ENCODE results near the gene OXNAD1.

The OXNAD1 gene

GRCh38 chr3:16304061-16305010 is 39.3 kb downstream of the OXNAD1 start:
- no CpG with 5 or more reads among the region's 2 CpGs for WGBS, 2 donors (ENCODE audit: extremely low coverage in 2 of 2, insufficient read length in 2 of 2, insufficient replicate concordance in 1 of 2)
- DNase-seq (ENCODE audit: low spot score): no peak
- H2BK5ac ChIP-seq (ENCODE audit: low read length): no peak overlapping the region

GRCh38 chr3:16305111-16305541 is 40.1 kb downstream of the OXNAD1 start:
- H3K18ac ChIP-seq (ENCODE audit: low read length): no peak overlapping the region
- no peaks in the 10 kb centered on the region for H3K79me1 ChIP-seq (ENCODE audit: low read depth, low read length)
- no peak overlapping the region for H2AK5ac ChIP-seq (ENCODE audit: low read depth, low read length)
- no CpG with 5 or more reads among the region's 7 CpGs for WGBS, 2 donors (ENCODE audit: extremely low coverage in 2 of 2, insufficient read length in 2 of 2, insufficient replicate concordance in 1 of 2)
- no peak overlapping the region for H2BK120ac ChIP-seq (ENCODE audit: low read depth, low read length)
- no peak for DNase-seq (ENCODE audit: low spot score)
- no peak overlapping the region for H3K23ac ChIP-seq (ENCODE audit: low read depth, low read length, poor library complexity)
- H3K9ac ChIP-seq (ENCODE audit: low read depth, low read length, poor library complexity): no peak overlapping the region
- peaks cover 7 to 10% of the 10 kb centered on the region in 2 donors for H3K4me1 ChIP-seq (ENCODE audit: control insufficient read depth in 2 of 2, insufficient read depth in 1 of 2, low read depth in 1 of 2, low read length in 2 of 2)
- H4K91ac ChIP-seq (ENCODE audit: low read depth, low read length, poor library complexity): no peak overlapping the region
- no peak overlapping the region for H2BK15ac ChIP-seq (ENCODE audit: low read length)
- no peaks in the 10 kb centered on the region for H3K27me3 ChIP-seq (ENCODE audit: control insufficient read depth in 3 of 3, insufficient read depth in 3 of 3, low read depth in 1 of 3, low read length in 3 of 3)
- H3K27ac ChIP-seq (replicated peaks; ENCODE audit: low read length): no peak overlapping the region
- H2AFZ ChIP-seq (ENCODE audit: low read length): no peak overlapping the region
- no peak overlapping the region for H2BK5ac ChIP-seq (ENCODE audit: low read length)
- no peak overlapping the region for H4K8ac ChIP-seq (ENCODE audit: low read depth, low read length)
- H3K4ac ChIP-seq (ENCODE audit: low read length): no peak overlapping the region
- no peaks in the 10 kb centered on the region for H3K9me3 ChIP-seq (replicated peaks in 1 of 2; ENCODE audit: control insufficient read depth in 2 of 2, insufficient read depth in 1 of 2, low read depth in 1 of 2, low read length in 2 of 2)
- peaks cover 8 to 67% of the 10 kb centered on the region in 2 donors for H3K36me3 ChIP-seq (replicated peaks in 1 of 2; ENCODE audit: control insufficient read depth in 2 of 2, insufficient read depth in 2 of 2, low read length in 2 of 2)
- H2BK12ac ChIP-seq (ENCODE audit: low read length): no peak overlapping the region
- H3K4me3 ChIP-seq (ENCODE audit: low read length in 2 of 2): no peak overlapping the region
- no peak overlapping the region for H3K4me2 ChIP-seq (ENCODE audit: insufficient read depth, low read length, poor library complexity, severe bottlenecking)
- H3K14ac ChIP-seq (ENCODE audit: low read length): no peak overlapping the region

More at GRCh38 chr3:16304061-16305010, 39.3 kb downstream of the OXNAD1 start:
- Histone ChIP-seq H2AK5ac (ENCODE audit: low read depth, low read length) (no peak overlapping the region), H3K36me3 (replicated peaks in 1 of 2; ENCODE audit: control insufficient read depth in 2 of 2, insufficient read depth in 2 of 2, low read length in 2 of 2) (peaks cover 8 to 71% of the 10 kb centered on the region in 2 donors), H3K14ac (ENCODE audit: low read length) (no peak overlapping the region), H3K4me3 (ENCODE audit: low read length in 2 of 2) (no peak overlapping the region), H3K9me3 (replicated peaks in 1 of 2; ENCODE audit: control insufficient read depth in 2 of 2, insufficient read depth in 1 of 2, low read depth in 1 of 2, low read length in 2 of 2) (no peaks in the 10 kb centered on the region), H2BK12ac (ENCODE audit: low read length) (no peak overlapping the region), H3K4me2 (ENCODE audit: insufficient read depth, low read length, poor library complexity, severe bottlenecking) (no peak overlapping the region), H2BK120ac (ENCODE audit: low read depth, low read length) (no peak overlapping the region), H3K27me3 (ENCODE audit: control insufficient read depth in 3 of 3, insufficient read depth in 3 of 3, low read depth in 1 of 3, low read length in 3 of 3) (no peaks in the 10 kb centered on the region), H4K91ac (ENCODE audit: low read depth, low read length, poor library complexity) (no peak overlapping the region), H3K9ac (ENCODE audit: low read depth, low read length, poor library complexity) (no peak overlapping the region), H3K4me1 (ENCODE audit: control insufficient read depth in 2 of 2, insufficient read depth in 1 of 2, low read depth in 1 of 2, low read length in 2 of 2) (peaks cover 7 to 10% of the 10 kb centered on the region in 2 donors), H3K27ac (replicated peaks; ENCODE audit: low read length) (no peak overlapping the region), H2AFZ (ENCODE audit: low read length) (no peak overlapping the region), H2BK15ac (ENCODE audit: low read length) (no peak overlapping the region), H3K18ac (ENCODE audit: low read length) (no peak overlapping the region), H3K79me1 (ENCODE audit: low read depth, low read length) (no peaks in the 10 kb centered on the region), H4K8ac (ENCODE audit: low read depth, low read length) (no peak overlapping the region), H3K4ac (ENCODE audit: low read length) (no peak overlapping the region), H3K23ac (ENCODE audit: low read depth, low read length, poor library complexity) (no peak overlapping the region)

- Histone ChIP-seq H3K23ac (ENCODE audit: low read depth, low read length, poor library complexity) (no peak overlapping the region), H3K4ac (ENCODE audit: low read length) (no peak overlapping the region), H2BK15ac (ENCODE audit: low read length) (no peak overlapping the region), H2AK5ac (ENCODE audit: low read depth, low read length) (no peak overlapping the region), H3K9me3 (replicated peaks in 1 of 2; ENCODE audit: control insufficient read depth in 2 of 2, insufficient read depth in 1 of 2, low read depth in 1 of 2, low read length in 2 of 2) (no peaks in the 10 kb centered on the region), H3K36me3 (replicated peaks in 1 of 2; ENCODE audit: control insufficient read depth in 2 of 2, insufficient read depth in 2 of 2, low read length in 2 of 2) (peaks cover 12 to 56% of the 10 kb centered on the region in 2 donors), H3K4me3 (ENCODE audit: low read length in 2 of 2) (no peak overlapping the region), H2BK12ac (ENCODE audit: low read length) (no peak overlapping the region), H3K27me3 (ENCODE audit: control insufficient read depth in 3 of 3, insufficient read depth in 3 of 3, low read depth in 1 of 3, low read length in 3 of 3) (no peaks in the 10 kb centered on the region), H3K9ac (ENCODE audit: low read depth, low read length, poor library complexity) (no peak overlapping the region), H4K8ac (ENCODE audit: low read depth, low read length) (no peak overlapping the region), H3K14ac (ENCODE audit: low read length) (no peak overlapping the region), H4K91ac (ENCODE audit: low read depth, low read length, poor library complexity) (no peak overlapping the region), H2BK5ac (ENCODE audit: low read length) (no peak overlapping the region), H3K4me2 (ENCODE audit: insufficient read depth, low read length, poor library complexity, severe bottlenecking) (no peak overlapping the region), H3K79me1 (ENCODE audit: low read depth, low read length) (no peaks in the 10 kb centered on the region), H2AFZ (ENCODE audit: low read length) (no peak overlapping the region), H3K4me1 (ENCODE audit: control insufficient read depth in 2 of 2, insufficient read depth in 1 of 2, low read depth in 1 of 2, low read length in 2 of 2) (peaks cover 0 to 3% of the 10 kb centered on the region in 2 donors), H3K27ac (replicated peaks; ENCODE audit: low read length) (no peak overlapping the region), H2BK120ac (ENCODE audit: low read depth, low read length) (no peak overlapping the region), H3K18ac (ENCODE audit: low read length) (no peak overlapping the region)
- no peak for DNase-seq (ENCODE audit: low spot score)
- WGBS, 2 donors (ENCODE audit: extremely low coverage in 2 of 2, insufficient read length in 2 of 2, insufficient replicate concordance in 1 of 2): no CpG with 5 or more reads among the region's 5 CpGs
Measured at GRCh38 chr3:16307832-16308531, 43.0 kb downstream of the OXNAD1 start.

- H3K9ac ChIP-seq (ENCODE audit: low read depth, low read length, poor library complexity): no peak overlapping the region
- peaks cover 14 to 56% of the 10 kb centered on the region in 2 donors for H3K36me3 ChIP-seq (replicated peaks in 1 of 2; ENCODE audit: control insufficient read depth in 2 of 2, insufficient read depth in 2 of 2, low read length in 2 of 2)
- no peak overlapping the region for H2AFZ ChIP-seq (ENCODE audit: low read length)
- no peak overlapping the region for H4K91ac ChIP-seq (ENCODE audit: low read depth, low read length, poor library complexity)
- no peak overlapping the region for H3K18ac ChIP-seq (ENCODE audit: low read length)
- H2BK12ac ChIP-seq (ENCODE audit: low read length): no peak overlapping the region
- H3K14ac ChIP-seq (ENCODE audit: low read length): no peak overlapping the region
- H3K27me3 ChIP-seq (ENCODE audit: control insufficient read depth in 3 of 3, insufficient read depth in 3 of 3, low read depth in 1 of 3, low read length in 3 of 3): no peaks in the 10 kb centered on the region
- no peak overlapping the region for H2BK120ac ChIP-seq (ENCODE audit: low read depth, low read length)
- no peaks in the 10 kb centered on the region for H3K9me3 ChIP-seq (replicated peaks in 1 of 2; ENCODE audit: control insufficient read depth in 2 of 2, insufficient read depth in 1 of 2, low read depth in 1 of 2, low read length in 2 of 2)
- DNase-seq (ENCODE audit: low spot score): no peak
- no peaks in the 10 kb centered on the region for H3K79me1 ChIP-seq (ENCODE audit: low read depth, low read length)
- H2AK5ac ChIP-seq (ENCODE audit: low read depth, low read length): no peak overlapping the region
- no peak overlapping the region for H3K27ac ChIP-seq (replicated peaks; ENCODE audit: low read length)
- no peak overlapping the region for H2BK15ac ChIP-seq (ENCODE audit: low read length)
- H4K8ac ChIP-seq (ENCODE audit: low read depth, low read length): no peak overlapping the region
- no peak overlapping the region for H2BK5ac ChIP-seq (ENCODE audit: low read length)
- H3K4ac ChIP-seq (ENCODE audit: low read length): no peak overlapping the region
- H3K4me3 ChIP-seq (ENCODE audit: low read length in 2 of 2): no peak overlapping the region
- no peak overlapping the region for H3K4me2 ChIP-seq (ENCODE audit: insufficient read depth, low read length, poor library complexity, severe bottlenecking)
- no CpG with 5 or more reads among the region's 1 CpG for WGBS, 2 donors (ENCODE audit: extremely low coverage in 2 of 2, insufficient read length in 2 of 2, insufficient replicate concordance in 1 of 2)
- H3K4me1 ChIP-seq (ENCODE audit: control insufficient read depth in 2 of 2, insufficient read depth in 1 of 2, low read depth in 1 of 2, low read length in 2 of 2): peaks cover 0 to 3% of the 10 kb centered on the region in 2 donors
- no peak overlapping the region for H3K23ac ChIP-seq (ENCODE audit: low read depth, low read length, poor library complexity)
Measured at GRCh38 chr3:16308727-16309126, 43.7 kb downstream of the OXNAD1 start.
